HEK293 (cell line): Measurements from ENCODE around the gene CD300LG.
"Not testable (repeated sequence)": the region's sequence is repeated elsewhere in the genome, so short reads cannot be mapped to it uniquely, and the experiment has no call there.

Experiments used
- CTCF ChIA-PET: fragments of 350-600 bp; formaldehyde crosslinking; extraction: SDS; loops from one replicate; lab custom pipeline; 2021; ENCODE audit warnings: antibody characterized with exemption; lab: Yijun Ruan, JAX
- POLR2A ChIA-PET: fragments of 300-600 bp; formaldehyde crosslinking; extraction: SDS; loops from one replicate; lab custom pipeline; 2020; ENCODE audit warnings: antibody characterized with exemption, inconsistent platforms; lab: Yijun Ruan, JAX
- H3K27ac ChIP-seq: fragments of 200-500 bp; sonication (Bioruptor generic); 2 replicates; pipeline ENCODE4 v1.5.1; 2014; ENCODE audit warnings: low read depth, low read length, control low read depth, inconsistent platforms; ENCODE audit errors: extremely low read depth
- H3K36me3 ChIP-seq, 2 experiments: fragments of 200-500 bp in 1 of 2; sonication (Bioruptor generic) in 1 of 2; 1 replicate in 1 of 2; 2 replicates in 1 of 2; pipeline ENCODE4 v1.5.1; 2014 to 2017; ENCODE audit warnings: inconsistent platforms in 2 of 2, low read length in 2 of 2; ENCODE audit not compliant: control insufficient read depth in 2 of 2, insufficient read depth in 1 of 2
- H3K4me1 ChIP-seq: fragments of 200-500 bp; sonication (Bioruptor generic); 2 replicates; pipeline ENCODE4 v1.5.1; 2014; ENCODE audit warnings: mild to moderate bottlenecking, low read length, inconsistent platforms; ENCODE audit not compliant: control insufficient read depth, insufficient read depth
- H3K4me3 ChIP-seq: 2 replicates; pipeline ENCODE4 v1.5.1; 2011; ENCODE audit warnings: low read depth, mild to moderate bottlenecking, control low read depth, low read length, moderate library complexity
- H3K9me3 ChIP-seq: fragments of 200-500 bp; sonication (Bioruptor generic); 2 replicates; pipeline ENCODE4 v1.5.1; 2014; ENCODE audit warnings: low read depth, low read length, inconsistent platforms; ENCODE audit not compliant: control insufficient read depth, insufficient read depth
- EGR2 ChIP-seq: fragments of 450-650 bp; formaldehyde crosslinking; IDR thresholded peaks from 2 replicates; pipeline ENCODE4 v1.5.1; 2016; ENCODE audit warnings: low read depth, missing biosample characterization, missing genetic modification characterization
- HOXD13 ChIP-seq: sonication (generic); formaldehyde crosslinking; IDR thresholded peaks from 2 replicates; pipeline ENCODE4 v1.8.0; 2022; ENCODE audit warnings: missing genetic modification reagents, borderline replicate concordance
- KLF9 ChIP-seq: fragments of 450-650 bp; formaldehyde crosslinking; IDR thresholded peaks from 2 replicates; pipeline ENCODE4 v1.5.1; 2016; ENCODE audit warnings: missing biosample characterization, missing genetic modification characterization, low read depth
- OVOL3 ChIP-seq: fragments of 450-650 bp; formaldehyde crosslinking; IDR thresholded peaks from 2 replicates; pipeline ENCODE4 v1.5.1; 2016; ENCODE audit warnings: missing biosample characterization, missing genetic modification characterization
- PRDM10 ChIP-seq: fragments of 450-650 bp; formaldehyde crosslinking; IDR thresholded peaks from 2 replicates; pipeline ENCODE4 v1.5.1; 2016; ENCODE audit warnings: missing biosample characterization, missing genetic modification characterization
- YY1 ChIP-seq: fragments of 450-650 bp; formaldehyde crosslinking; IDR thresholded peaks from 2 replicates; pipeline ENCODE4 v1.5.1; 2018; ENCODE audit warnings: missing biosample characterization, missing genetic modification characterization
- ZBTB10 ChIP-seq: fragments of 450-650 bp; formaldehyde crosslinking; IDR thresholded peaks from 2 replicates; pipeline ENCODE4 v1.5.1; 2016; ENCODE audit warnings: missing biosample characterization, missing genetic modification characterization
- ZBTB44 ChIP-seq: fragments of 450-650 bp; IDR thresholded peaks from 2 replicates; pipeline ENCODE4 v1.5.1; 2018; ENCODE audit warnings: missing biosample characterization, mild to moderate bottlenecking, missing genetic modification characterization
- ZFHX2 ChIP-seq: fragments of 450-650 bp; formaldehyde crosslinking; conservative IDR thresholded peaks from 2 replicates; pipeline ENCODE4 v1.5.1; 2016; ENCODE audit warnings: missing biosample characterization, missing genetic modification characterization
- ZNF140 ChIP-seq: fragments of 450-650 bp; formaldehyde crosslinking; IDR thresholded peaks from 2 replicates; pipeline ENCODE4 v1.5.1; 2016; ENCODE audit warnings: missing biosample characterization, missing genetic modification characterization
- ZNF394 ChIP-seq: fragments of 450-650 bp; formaldehyde crosslinking; IDR thresholded peaks from 2 replicates; pipeline ENCODE4 v1.5.1; 2016; ENCODE audit warnings: missing biosample characterization, missing genetic modification characterization, mild to moderate bottlenecking, moderate library complexity, borderline replicate concordance
- ZNF510 ChIP-seq: fragments of 450-650 bp; formaldehyde crosslinking; IDR thresholded peaks from 2 replicates; pipeline ENCODE4 v1.5.1; 2018; ENCODE audit warnings: mild to moderate bottlenecking, missing genetic modification characterization, missing biosample characterization; ENCODE audit not compliant: insufficient replicate concordance
- ZNF544 ChIP-seq: fragments of 450-650 bp; formaldehyde crosslinking; IDR thresholded peaks from 2 replicates; pipeline ENCODE4 v1.5.0; 2017; ENCODE audit warnings: missing biosample characterization, missing genetic modification characterization
- ZNF555 ChIP-seq: fragments of 450-650 bp; formaldehyde crosslinking; conservative IDR thresholded peaks from 2 replicates; pipeline ENCODE4 v1.5.1; 2017; ENCODE audit warnings: missing biosample characterization, mild to moderate bottlenecking, missing genetic modification characterization, inconsistent platforms
- ZNF561 ChIP-seq: fragments of 450-650 bp; IDR thresholded peaks from 2 replicates; pipeline ENCODE4 v1.5.1; 2018; ENCODE audit warnings: missing biosample characterization, missing genetic modification characterization, borderline replicate concordance
- ZNF629 ChIP-seq: fragments of 450-650 bp; formaldehyde crosslinking; IDR thresholded peaks from 2 replicates; pipeline ENCODE4 v1.5.1; 2017; ENCODE audit warnings: missing biosample characterization, missing genetic modification characterization
- ZNF677 ChIP-seq: fragments of 450-650 bp; IDR thresholded peaks from 2 replicates; pipeline ENCODE4 v1.5.0; 2018; ENCODE audit warnings: missing biosample characterization, mild to moderate bottlenecking, missing genetic modification characterization, moderate library complexity
- ZSCAN16 ChIP-seq: fragments of 450-650 bp; formaldehyde crosslinking; IDR thresholded peaks from 2 replicates; pipeline ENCODE4 v1.5.1; 2016; ENCODE audit warnings: missing biosample characterization, missing genetic modification characterization
- ZSCAN4 ChIP-seq: fragments of 450-650 bp; formaldehyde crosslinking; IDR thresholded peaks from 2 replicates; pipeline ENCODE4 v1.5.1; 2017; ENCODE audit warnings: missing biosample characterization, missing genetic modification characterization

CD300LG gene

GRCh38 chr17:43846963-43847371 lies at the start of gene CD300LG:
TSS of gene CD300LG (plus strand) at chr17:43847176. CDS start at chr17:43847217, 41 bp downstream.
- no peaks in the 10 kb centered on the region for H3K9me3 ChIP-seq
- H3K4me1 ChIP-seq: no peaks in the 10 kb centered on the region; the same call in 1 of the 2 replicates
- H3K27ac ChIP-seq: no peak within 1 kb of the TSS
- H3K36me3 ChIP-seq: no peaks in the 10 kb centered on the region
- TF ChIP-seq OVOL3 (tag by site-specific recombination) (no peak), ZFHX2 (tag by site-specific recombination) (0 out of 2 replicates have a peak, but pooled peaks have one; percentile 14), ZNF140 (tag by site-specific recombination) (no peak), ZNF394 (tag by site-specific recombination) (no peak), EGR2 (tag by site-specific recombination) (peak; percentile 29; the same call in 1 of the 2 replicates)
- no peak within 1 kb of the TSS for H3K4me3 ChIP-seq
- ChIA-PET CTCF (interaction anchor here (0.6 to 3.3 kb wide), 38 partner anchors 9 to 1268 kb away, joined by 3 to 56 read pairs (median 6); partner anchors contain the start of genes CFAP97D1, MPP3 and SOST), POLR2A (interaction anchor here (1.1 to 1.3 kb wide), 2 partner anchors 14 to 68 kb away, joined by 3 to 9 read pairs; partner anchors contain the start of genes DUSP3 and MPP3)

GRCh38 chr17:43798024-43798423 lies 49.0 kb upstream of the CD300LG start:
- H3K4me3 ChIP-seq, POLR2A ChIA-PET, H3K9me3 ChIP-seq, H3K4me1 ChIP-seq, H3K27ac ChIP-seq: not testable (repeated sequence)
- peaks cover 3 to 12% of the 10 kb centered on the region in 2 experiments for H3K36me3 ChIP-seq
- CTCF ChIA-PET: interaction anchor here (0.6 kb wide), 1 partner anchor 20 kb away, joined by 3 read pairs; no protein-coding TSS in a partner anchor

GRCh38 chr17:43799047-43799446 lies 47.9 kb upstream of the CD300LG start:
- Histone ChIP-seq H3K36me3 (peaks cover 3 to 18% of the 10 kb centered on the region in 2 experiments), H3K4me1 (no peaks in the 10 kb centered on the region), H3K9me3 (no peaks in the 10 kb centered on the region), H3K27ac (no peak overlapping the region), H3K4me3 (no peak overlapping the region)
- TF ChIP-seq OVOL3 (tag by site-specific recombination): no peak
- TF ChIP-seq YY1: no peak
- TF ChIP-seq ZNF555: no peak
- no peak for TF ChIP-seq ZNF629 (tag by site-specific recombination)
- TF ChIP-seq ZNF677 (tag by site-specific recombination): no peak
- no peak for TF ChIP-seq ZSCAN4
- no peak for TF ChIP-seq ZBTB44 (tag by site-specific recombination)
- no peak for TF ChIP-seq ZNF510 (tag by site-specific recombination)
- no peak for TF ChIP-seq ZNF561 (tag by site-specific recombination)
- no peak for TF ChIP-seq KLF9
- no peak for TF ChIP-seq PRDM10 (tag by site-specific recombination)
- TF ChIP-seq ZBTB10 (tag by site-specific recombination): no peak
- no peak for TF ChIP-seq ZSCAN16 (tag by site-specific recombination)
- TF ChIP-seq ZNF544 (tag by site-specific recombination): no peak
- no peak for TF ChIP-seq HOXD13
- ChIA-PET POLR2A (interaction anchor here (0.6 kb wide), 1 partner anchor 31 kb away, joined by 4 read pairs; no protein-coding TSS in a partner anchor), CTCF (interaction anchor here (1.7 kb wide), 1 partner anchor 47 kb away, joined by 6 read pairs; the partner anchor contains the start of gene CD300LG)
